Measurements from ENCODE around the gene CCDC57.
"Not testable (repeated sequence)": the region's sequence is repeated elsewhere in the genome, so short reads cannot be mapped to it uniquely, and the experiment has no call there.

The CCDC57 gene

GRCh38 chr17:82202981-82203380 is 9.7 kb downstream of the CCDC57 start:
- Histone ChIP-seq H2AFZ (ENCODE audit: low read depth, low read length) (no peak overlapping the region), H3K36me3 (ENCODE audit: insufficient read depth, low read length) (peaks cover 24% of the 10 kb centered on the region), H3K9me3 (ENCODE audit: low read length) (no peaks in the 10 kb centered on the region), H3K27me3 (ENCODE audit: insufficient read depth, low read length) (no peaks in the 10 kb centered on the region), H3K4me3 (ENCODE audit: low read length) (no peak overlapping the region), H3K4me1 (ENCODE audit: insufficient read depth, low read length) (peaks cover 5% of the 10 kb centered on the region)

DNA sequence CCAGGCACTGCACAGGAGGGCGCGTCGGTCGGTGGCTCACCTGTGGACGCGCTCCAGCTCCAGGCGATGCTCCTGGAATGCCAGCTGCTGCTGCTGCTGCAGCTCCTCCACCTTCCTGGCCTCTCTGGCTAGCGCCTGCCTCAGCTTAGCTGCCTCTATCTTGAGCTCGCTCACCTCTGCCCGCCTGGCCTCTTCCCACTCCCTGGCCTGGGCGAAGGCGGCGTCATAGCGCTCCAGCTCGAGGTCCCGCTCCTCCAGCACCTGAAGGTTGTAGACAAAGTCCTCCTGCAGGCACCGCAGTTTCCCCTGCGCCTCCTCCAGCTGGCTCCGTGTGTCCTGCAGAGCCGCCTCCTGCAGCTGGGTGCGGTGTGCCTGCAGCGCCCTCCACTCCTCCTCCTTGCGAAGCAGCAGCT is 11.1 kb downstream of the CCDC57 start:
- Histone ChIP-seq H3K27me3 (ENCODE audit: insufficient read depth, low read length) (no peaks in the 10 kb centered on the region), H3K4me1 (ENCODE audit: insufficient read depth, low read length) (peaks cover 5% of the 10 kb centered on the region), H2AFZ (ENCODE audit: low read depth, low read length) (no peak overlapping the region), H3K36me3 (ENCODE audit: insufficient read depth, low read length) (peaks cover 30% of the 10 kb centered on the region), H3K4me3 (ENCODE audit: low read length) (no peak overlapping the region), H3K9me3 (ENCODE audit: low read length) (no peaks in the 10 kb centered on the region)

DNA sequence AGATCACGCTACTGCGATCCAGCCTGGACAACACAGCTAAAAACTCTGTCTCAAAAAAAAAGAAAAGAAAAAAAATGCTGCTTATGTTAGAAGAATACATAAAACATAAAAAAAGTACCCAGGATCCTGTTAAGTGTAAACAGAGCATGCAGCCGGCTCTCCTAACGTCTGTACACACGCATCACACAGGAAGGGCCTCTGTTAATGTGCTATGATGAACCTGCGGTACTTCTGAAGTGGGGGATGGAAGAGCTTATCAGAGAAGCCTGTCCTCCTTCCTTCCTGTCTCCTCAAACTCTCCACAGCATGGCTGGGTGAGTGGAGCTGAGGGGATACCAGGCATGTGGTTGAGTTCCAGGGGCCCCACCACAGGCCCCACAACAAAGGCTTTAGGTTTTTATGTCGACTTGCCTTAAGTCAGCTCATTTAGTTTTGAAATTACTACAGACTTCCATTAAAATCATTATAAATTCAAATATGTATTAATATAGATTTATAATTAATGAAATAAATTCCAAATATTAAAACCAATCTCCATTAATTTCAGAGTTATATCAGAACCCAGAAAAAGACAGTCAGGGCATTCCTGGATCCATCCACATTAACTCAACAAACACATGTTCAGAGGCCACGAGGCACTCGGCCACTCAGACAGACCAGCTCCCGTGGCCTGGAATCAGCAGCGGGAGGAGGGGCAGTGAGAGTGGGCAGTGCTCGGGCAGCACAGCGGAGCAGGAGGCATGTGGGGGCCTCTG is 11.7 kb downstream of the CCDC57 start:
- H3K36me3 ChIP-seq (ENCODE audit: insufficient read depth, low read length) = peaks cover 36% of the 10 kb centered on the region
- no peaks in the 10 kb centered on the region for H3K27me3 ChIP-seq (ENCODE audit: insufficient read depth, low read length)
- no peak overlapping the region for H2AFZ ChIP-seq (ENCODE audit: low read depth, low read length)
- H3K9me3 ChIP-seq (ENCODE audit: low read length) = no peaks in the 10 kb centered on the region
- H3K4me1 ChIP-seq (ENCODE audit: insufficient read depth, low read length) = peaks cover 2% of the 10 kb centered on the region
- no peak overlapping the region for H3K4me3 ChIP-seq (ENCODE audit: low read length)

DNA sequence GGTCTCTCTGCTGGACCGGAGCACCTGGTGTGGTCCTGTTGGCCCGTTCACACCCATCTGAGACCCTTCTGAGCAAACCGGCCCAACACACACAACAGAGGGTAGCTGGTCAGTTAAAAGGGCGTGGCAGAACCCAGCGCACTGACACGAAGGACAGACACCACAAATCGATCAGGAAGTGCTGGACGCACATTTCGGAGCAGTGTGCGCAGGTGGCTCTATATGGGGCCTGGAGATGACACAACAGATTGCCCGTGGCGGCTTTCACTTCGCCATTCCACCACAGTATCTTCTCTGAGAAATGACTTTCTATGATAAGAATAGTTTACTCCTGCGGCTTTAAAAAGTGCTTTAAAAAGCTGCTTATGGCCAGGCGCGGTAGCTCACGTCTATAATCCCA is 12.5 kb downstream of the CCDC57 start:
- H3K9me3 ChIP-seq (ENCODE audit: low read length) = no peaks in the 10 kb centered on the region
- H3K4me1 ChIP-seq (ENCODE audit: insufficient read depth, low read length) = no peaks in the 10 kb centered on the region
- H3K27me3 ChIP-seq (ENCODE audit: insufficient read depth, low read length) = no peaks in the 10 kb centered on the region
- peaks cover 42% of the 10 kb centered on the region for H3K36me3 ChIP-seq (ENCODE audit: insufficient read depth, low read length)
- no peak overlapping the region for H3K4me3 ChIP-seq (ENCODE audit: low read length)
- H2AFZ ChIP-seq (ENCODE audit: low read depth, low read length) = no peak overlapping the region

DNA sequence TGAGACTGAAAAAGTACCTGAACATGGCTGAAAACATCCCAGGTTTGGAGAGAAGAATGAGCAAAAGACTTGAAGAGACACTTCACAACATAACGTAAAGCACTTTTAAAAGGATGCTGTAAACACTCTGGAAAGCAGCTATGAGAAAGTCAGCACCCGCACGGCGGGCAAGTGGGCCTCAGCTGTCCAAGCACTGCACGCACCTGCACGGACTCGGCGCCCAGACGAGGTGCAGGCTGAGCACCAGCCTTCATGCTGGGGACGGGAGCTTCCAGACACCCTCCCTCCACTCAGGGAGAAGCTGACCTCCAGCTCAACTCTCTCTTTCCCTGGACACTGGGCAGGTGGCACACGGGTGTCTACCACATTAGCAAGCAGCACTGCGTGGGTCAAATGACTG is 13.1 kb downstream of the CCDC57 start:
- no peak overlapping the region for H2AFZ ChIP-seq (ENCODE audit: low read depth, low read length)
- no peaks in the 10 kb centered on the region for H3K4me1 ChIP-seq (ENCODE audit: insufficient read depth, low read length)
- peaks cover 49% of the 10 kb centered on the region for H3K36me3 ChIP-seq (ENCODE audit: insufficient read depth, low read length)
- no peak overlapping the region for H3K4me3 ChIP-seq (ENCODE audit: low read length)
- no peaks in the 10 kb centered on the region for H3K9me3 ChIP-seq (ENCODE audit: low read length)
- H3K27me3 ChIP-seq (ENCODE audit: insufficient read depth, low read length) = no peaks in the 10 kb centered on the region

- Histone ChIP-seq H3K9me3 (ENCODE audit: low read length) (no peaks in the 10 kb centered on the region), H2AFZ (ENCODE audit: low read depth, low read length) (no peak overlapping the region), H3K27me3 (ENCODE audit: insufficient read depth, low read length) (no peaks in the 10 kb centered on the region), H3K36me3 (ENCODE audit: insufficient read depth, low read length) (peaks cover 60% of the 10 kb centered on the region), H3K4me3 (ENCODE audit: low read length) (no peak overlapping the region), H3K4me1 (ENCODE audit: insufficient read depth, low read length) (no peaks in the 10 kb centered on the region)
Measured at GRCh38 chr17:82198092-82198491, 14.6 kb downstream of the CCDC57 start.

GRCh38 chr17:82195675-82196672 is 16.7 kb downstream of the CCDC57 start:
- peaks cover 67% of the 10 kb centered on the region for H3K36me3 ChIP-seq (ENCODE audit: insufficient read depth, low read length)

DNA sequence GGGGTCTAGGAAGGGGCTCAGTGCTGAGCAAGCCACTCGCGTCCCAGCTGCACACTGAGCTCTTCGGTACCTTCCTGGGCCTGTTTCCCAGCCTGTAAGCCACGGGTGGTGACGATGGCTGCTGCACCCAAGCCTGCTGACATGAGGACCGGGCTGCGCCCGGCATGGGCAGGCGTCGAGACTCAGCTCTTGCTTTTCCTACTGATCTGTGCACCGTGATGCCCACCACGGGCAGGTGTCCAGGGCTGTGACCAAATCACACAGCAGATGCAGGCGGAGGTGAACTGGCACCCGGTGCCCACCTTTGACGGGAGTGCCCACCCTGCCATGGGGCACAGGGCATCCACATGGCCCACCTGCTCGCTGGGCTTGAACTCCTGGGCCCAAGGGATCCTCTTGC is 17.9 kb downstream of the CCDC57 start:
- Histone ChIP-seq H3K27me3 (ENCODE audit: insufficient read depth, low read length) (no peaks in the 10 kb centered on the region), H2AFZ (ENCODE audit: low read depth, low read length) (no peak overlapping the region), H3K36me3 (ENCODE audit: insufficient read depth, low read length) (peaks cover 68% of the 10 kb centered on the region), H3K9me3 (ENCODE audit: low read length) (no peaks in the 10 kb centered on the region), H3K4me1 (ENCODE audit: insufficient read depth, low read length) (no peaks in the 10 kb centered on the region), H3K4me3 (ENCODE audit: low read length) (no peak overlapping the region)

More at GRCh38 chr17:82195675-82196672, 16.7 kb downstream of the CCDC57 start:
- H3K27me3 ChIP-seq (ENCODE audit: insufficient read depth, low read length) = no peaks in the 10 kb centered on the region
- H3K4me3 ChIP-seq (ENCODE audit: low read length) = no peak overlapping the region
- no peak overlapping the region for H2AFZ ChIP-seq (ENCODE audit: low read depth, low read length)
- no peaks in the 10 kb centered on the region for H3K9me3 ChIP-seq (ENCODE audit: low read length)
- no peaks in the 10 kb centered on the region for H3K4me1 ChIP-seq (ENCODE audit: insufficient read depth, low read length)

DNA sequence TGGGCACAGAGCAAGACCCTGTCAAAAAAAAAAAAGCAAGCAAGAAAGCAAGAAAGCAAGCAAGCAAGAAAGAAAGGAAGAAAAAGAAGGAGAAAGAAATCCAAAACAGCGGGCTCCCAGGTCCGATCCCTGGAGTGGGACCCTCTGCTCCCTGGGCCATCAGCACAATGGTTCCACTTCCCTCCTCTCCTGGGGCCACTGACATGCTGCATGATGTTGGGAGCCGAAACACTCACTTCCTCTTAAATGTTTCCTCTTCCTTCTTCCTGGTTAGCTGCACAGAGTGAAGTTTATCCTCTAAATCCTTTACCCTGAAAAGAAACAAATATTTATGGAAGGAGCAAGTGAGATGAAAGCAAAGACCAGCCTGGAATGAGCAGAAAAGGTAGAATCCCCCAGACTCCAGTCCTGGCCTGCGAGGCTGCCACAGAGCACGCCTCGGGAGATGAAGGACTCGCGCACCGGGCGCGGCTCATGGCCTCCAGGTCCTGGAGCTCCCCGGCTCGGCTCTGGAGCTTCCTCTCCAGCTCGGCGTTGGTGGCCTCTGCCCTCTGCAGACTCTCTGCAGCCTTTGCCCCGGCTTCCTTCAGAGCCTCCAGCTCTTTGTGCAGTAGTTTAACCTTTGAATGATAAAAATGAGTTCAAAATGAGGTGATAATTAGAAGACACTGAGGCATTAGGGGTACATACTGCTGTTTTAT is 19.0 kb downstream of the CCDC57 start:
- Histone ChIP-seq H3K9me3 (ENCODE audit: low read length) (no peaks in the 10 kb centered on the region), H3K27me3 (ENCODE audit: insufficient read depth, low read length) (no peaks in the 10 kb centered on the region), H3K4me1 (ENCODE audit: insufficient read depth, low read length) (no peaks in the 10 kb centered on the region), H3K4me3 (ENCODE audit: low read length) (no peak overlapping the region), H2AFZ (ENCODE audit: low read depth, low read length) (no peak overlapping the region), H3K36me3 (ENCODE audit: insufficient read depth, low read length) (peaks cover 62% of the 10 kb centered on the region)

DNA sequence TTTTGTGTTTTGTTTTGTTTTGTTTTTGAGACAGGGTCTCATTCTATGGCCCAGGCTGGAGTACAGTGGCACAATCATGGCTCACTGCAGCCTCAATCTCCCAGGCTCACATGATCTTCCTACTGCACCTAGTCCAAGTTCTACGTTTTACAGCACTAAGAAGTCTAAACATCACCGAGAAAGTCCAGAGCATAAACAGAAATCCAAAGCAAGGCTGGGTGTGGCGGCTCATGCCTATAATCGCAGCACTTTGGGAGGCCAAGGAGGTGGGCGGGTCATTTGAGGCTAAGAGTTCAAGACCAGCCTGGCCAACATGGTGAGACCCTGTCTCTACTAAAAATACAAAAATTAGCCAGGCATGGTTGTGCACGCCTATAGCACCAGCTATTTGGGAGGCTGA is 19.6 kb downstream of the CCDC57 start:
- H2AFZ ChIP-seq (ENCODE audit: low read depth, low read length); H3K4me3 ChIP-seq (ENCODE audit: low read length); H3K4me1 ChIP-seq (ENCODE audit: insufficient read depth, low read length); H3K9me3 ChIP-seq (ENCODE audit: low read length); H3K27me3 ChIP-seq (ENCODE audit: insufficient read depth, low read length): not testable (repeated sequence)
- peaks cover 58% of the 10 kb centered on the region for H3K36me3 ChIP-seq (ENCODE audit: insufficient read depth, low read length)

- Histone ChIP-seq H2AFZ (ENCODE audit: low read depth, low read length) (no peak overlapping the region), H3K4me3 (ENCODE audit: low read length) (no peak overlapping the region), H3K27me3 (ENCODE audit: insufficient read depth, low read length) (no peaks in the 10 kb centered on the region), H3K9me3 (ENCODE audit: low read length) (no peaks in the 10 kb centered on the region), H3K36me3 (ENCODE audit: insufficient read depth, low read length) (peaks cover 36% of the 10 kb centered on the region), H3K4me1 (ENCODE audit: insufficient read depth, low read length) (no peaks in the 10 kb centered on the region)
Measured at GRCh38 chr17:82188001-82188961, 24.4 kb downstream of the CCDC57 start.

- Histone ChIP-seq H3K9me3 (ENCODE audit: low read length) (no peaks in the 10 kb centered on the region), H3K36me3 (ENCODE audit: insufficient read depth, low read length) (peaks cover 33% of the 10 kb centered on the region), H3K4me3 (ENCODE audit: low read length) (no peak overlapping the region), H3K4me1 (ENCODE audit: insufficient read depth, low read length) (no peaks in the 10 kb centered on the region), H3K27me3 (ENCODE audit: insufficient read depth, low read length) (no peaks in the 10 kb centered on the region), H2AFZ (ENCODE audit: low read depth, low read length) (no peak overlapping the region)
Measured at GRCh38 chr17:82187500-82187899, 25.1 kb downstream of the CCDC57 start.

Data from neuron (in vitro differentiated cells).